KMS-11 (cell line): Measurements from ENCODE around the gene ABCA9.

Source experiments
- H2AFZ ChIP-seq: fragments of 200-600 bp; sonication (generic); 2 replicates; pipeline ENCODE4 v1.6.1; 2016; ENCODE audit warnings: antibody characterized with exemption, mixed run types, low read depth
- H3K27ac ChIP-seq: fragments of 200-600 bp; sonication (generic); 2 replicates; pipeline ENCODE4 v1.6.1; 2016; ENCODE audit warnings: mild to moderate bottlenecking, mixed run types
- H3K27me3 ChIP-seq: fragments of 200-600 bp; sonication (generic); 2 replicates; pipeline ENCODE4 v1.6.1; 2017; ENCODE audit warnings: mild to moderate bottlenecking, low read depth, mixed run types, moderate library complexity; ENCODE audit not compliant: insufficient read depth
- H3K36me3 ChIP-seq: fragments of 200-600 bp; sonication (generic); 2 replicates; pipeline ENCODE4 v1.6.1; 2017; ENCODE audit warnings: mild to moderate bottlenecking, mixed run types; ENCODE audit not compliant: insufficient read depth
- H3K4me1 ChIP-seq: fragments of 200-600 bp; sonication (generic); 2 replicates; pipeline ENCODE4 v1.6.1; 2016; ENCODE audit warnings: mild to moderate bottlenecking, low read depth, mixed run types; ENCODE audit not compliant: poor library complexity, severe bottlenecking
- H3K4me2 ChIP-seq: fragments of 200-600 bp; sonication (generic); 2 replicates; pipeline ENCODE4 v1.7.0; 2016; ENCODE audit warnings: mild to moderate bottlenecking, mixed run types
- H3K4me3 ChIP-seq: fragments of 200-600 bp; sonication (generic); IDR thresholded peaks from 2 replicates; pipeline ENCODE4 v1.6.1; 2017; ENCODE audit warnings: low read depth, low read length, mixed read lengths; ENCODE audit not compliant: insufficient read depth
- H3K79me2 ChIP-seq: fragments of 200-600 bp; sonication (generic); 2 replicates; pipeline ENCODE4 v1.6.1; 2016; ENCODE audit warnings: low read depth, mixed run types; ENCODE audit not compliant: insufficient read depth
- H3K9ac ChIP-seq: fragments of 200-600 bp; sonication (generic); 2 replicates; pipeline ENCODE4 v1.6.1; 2016; ENCODE audit warnings: mild to moderate bottlenecking, mixed run types
- H4K20me1 ChIP-seq: fragments of 200-600 bp; sonication (generic); 2 replicates; pipeline ENCODE4 v1.6.1; 2016; ENCODE audit warnings: mild to moderate bottlenecking, mixed run types; ENCODE audit not compliant: insufficient read depth
- TF ChIP-seq, protein P1 (sequence below): fragments of 200-600 bp; sonication (generic); conservative IDR thresholded peaks from 2 replicates; pipeline ENCODE4 v1.6.1; 2017; ENCODE audit warnings: low read depth, mild to moderate bottlenecking, antibody characterized with exemption, low read length, moderate library complexity, mixed read lengths

ABCA9 gene

DNA sequence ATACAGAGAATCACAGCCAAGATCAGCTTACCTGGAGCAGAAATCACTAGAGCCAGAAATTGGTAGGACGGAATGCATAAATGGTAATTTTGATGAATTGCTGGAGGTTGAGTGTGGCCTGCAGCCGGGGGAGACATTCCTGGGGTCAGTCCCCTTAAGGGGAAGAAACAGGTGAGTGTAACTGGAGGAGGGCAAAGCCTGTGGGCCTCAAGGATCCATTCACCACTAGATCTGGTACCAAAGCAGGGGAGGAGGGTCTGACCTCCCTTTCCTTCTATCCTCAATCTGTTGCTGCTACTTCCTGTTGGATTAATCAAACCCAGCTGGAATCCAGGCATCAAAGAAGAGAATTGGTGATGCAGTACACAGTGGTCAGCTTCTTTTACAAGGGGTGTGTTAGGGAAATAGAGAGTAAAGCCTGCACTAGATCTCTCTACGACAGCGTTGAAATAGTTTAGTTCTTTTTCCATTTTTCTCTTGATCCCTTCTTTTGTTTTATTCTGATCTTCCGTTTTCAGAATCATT lies 8.6 kb upstream of the ABCA9 start:
- Histone ChIP-seq H4K20me1 (no peaks in the 10 kb centered on the region), H3K36me3 (no peaks in the 10 kb centered on the region), H3K9ac (no peak overlapping the region), H3K79me2 (no peaks in the 10 kb centered on the region), H3K4me1 (peaks cover 13% of the 10 kb centered on the region), H3K27ac (no peak overlapping the region), H2AFZ (no peak overlapping the region), H3K27me3 (no peaks in the 10 kb centered on the region), H3K4me3 (no peak overlapping the region), H3K4me2 (no peak overlapping the region)
- TF ChIP-seq, protein P1, sequence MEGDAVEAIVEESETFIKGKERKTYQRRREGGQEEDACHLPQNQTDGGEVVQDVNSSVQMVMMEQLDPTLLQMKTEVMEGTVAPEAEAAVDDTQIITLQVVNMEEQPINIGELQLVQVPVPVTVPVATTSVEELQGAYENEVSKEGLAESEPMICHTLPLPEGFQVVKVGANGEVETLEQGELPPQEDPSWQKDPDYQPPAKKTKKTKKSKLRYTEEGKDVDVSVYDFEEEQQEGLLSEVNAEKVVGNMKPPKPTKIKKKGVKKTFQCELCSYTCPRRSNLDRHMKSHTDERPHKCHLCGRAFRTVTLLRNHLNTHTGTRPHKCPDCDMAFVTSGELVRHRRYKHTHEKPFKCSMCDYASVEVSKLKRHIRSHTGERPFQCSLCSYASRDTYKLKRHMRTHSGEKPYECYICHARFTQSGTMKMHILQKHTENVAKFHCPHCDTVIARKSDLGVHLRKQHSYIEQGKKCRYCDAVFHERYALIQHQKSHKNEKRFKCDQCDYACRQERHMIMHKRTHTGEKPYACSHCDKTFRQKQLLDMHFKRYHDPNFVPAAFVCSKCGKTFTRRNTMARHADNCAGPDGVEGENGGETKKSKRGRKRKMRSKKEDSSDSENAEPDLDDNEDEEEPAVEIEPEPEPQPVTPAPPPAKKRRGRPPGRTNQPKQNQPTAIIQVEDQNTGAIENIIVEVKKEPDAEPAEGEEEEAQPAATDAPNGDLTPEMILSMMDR = no peak

DNA sequence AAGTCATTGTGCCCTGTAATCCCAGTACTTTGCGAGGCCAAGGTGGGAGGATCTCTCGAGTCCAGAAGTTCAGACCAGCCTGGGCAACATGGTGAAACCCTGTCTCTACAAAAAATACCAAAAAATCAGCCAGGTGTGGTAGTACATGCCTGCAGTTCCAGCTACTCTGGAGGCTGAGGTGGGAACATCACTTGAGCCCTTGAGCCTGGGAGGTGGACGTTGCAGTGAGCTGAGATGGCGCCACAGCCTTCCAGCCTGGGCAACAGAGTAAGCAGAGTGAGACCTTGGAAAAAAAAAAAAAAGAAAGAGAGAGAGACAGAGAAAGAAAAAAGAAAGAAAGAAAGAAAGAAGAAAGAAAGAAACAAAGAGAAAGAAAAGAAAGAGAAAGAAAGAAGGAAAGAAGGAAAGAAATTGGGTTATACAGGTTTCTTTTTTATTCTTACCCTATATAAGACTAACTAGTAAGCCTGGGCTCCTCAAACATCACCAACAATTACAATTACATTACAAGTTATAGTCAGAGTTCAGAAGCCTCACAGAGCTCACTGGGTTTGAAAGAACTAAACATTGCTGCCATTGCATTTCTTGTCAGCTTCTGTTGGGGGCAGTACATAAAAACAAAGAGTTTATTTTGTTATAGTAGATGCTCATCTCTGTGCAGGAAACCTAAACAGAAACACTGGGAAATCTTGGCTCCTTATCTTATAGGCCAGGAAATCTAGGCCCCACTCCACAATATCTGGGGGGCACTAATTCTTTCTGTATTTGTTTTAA lies 6.7 kb upstream of the ABCA9 start:
- no peaks in the 10 kb centered on the region for H3K79me2 ChIP-seq
- H3K27ac ChIP-seq = no peak overlapping the region
- H4K20me1 ChIP-seq = no peaks in the 10 kb centered on the region
- H3K4me1 ChIP-seq = peaks cover 14% of the 10 kb centered on the region
- H3K9ac ChIP-seq = no peak overlapping the region
- TF ChIP-seq, protein P1 = no peak
- no peak overlapping the region for H3K4me2 ChIP-seq
- H3K27me3 ChIP-seq = no peaks in the 10 kb centered on the region
- no peak overlapping the region for H2AFZ ChIP-seq
- H3K36me3 ChIP-seq = no peaks in the 10 kb centered on the region
- no peak overlapping the region for H3K4me3 ChIP-seq

DNA sequence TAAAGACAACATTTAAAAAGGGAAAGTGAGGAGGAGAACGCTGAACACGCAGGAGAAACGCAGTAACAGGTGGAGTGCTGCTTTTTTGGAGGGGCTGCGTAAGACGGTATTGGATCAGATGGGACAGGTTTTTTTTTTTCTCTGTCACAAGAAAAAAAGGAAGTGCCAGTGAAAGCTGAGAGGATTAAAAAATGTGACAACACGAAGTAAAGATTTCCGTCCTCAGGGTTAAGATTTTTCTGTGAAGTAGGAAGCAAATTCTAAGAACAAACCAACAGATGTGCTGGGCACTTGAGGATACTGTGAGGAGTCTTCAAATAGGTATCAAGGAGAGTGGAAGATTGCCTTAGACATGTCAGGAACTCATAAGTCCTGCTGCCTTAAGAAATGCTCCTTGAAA lies 5.8 kb upstream of the ABCA9 start:
- H3K4me1 ChIP-seq = peaks cover 14% of the 10 kb centered on the region
- H3K79me2 ChIP-seq = no peaks in the 10 kb centered on the region
- H3K4me2 ChIP-seq = no peak overlapping the region
- H3K27me3 ChIP-seq = no peaks in the 10 kb centered on the region
- TF ChIP-seq, protein P1 = no peak
- no peak overlapping the region for H3K9ac ChIP-seq
- no peak overlapping the region for H3K27ac ChIP-seq
- no peaks in the 10 kb centered on the region for H3K36me3 ChIP-seq
- no peak overlapping the region for H3K4me3 ChIP-seq
- H4K20me1 ChIP-seq = no peaks in the 10 kb centered on the region
- no peak overlapping the region for H2AFZ ChIP-seq

DNA sequence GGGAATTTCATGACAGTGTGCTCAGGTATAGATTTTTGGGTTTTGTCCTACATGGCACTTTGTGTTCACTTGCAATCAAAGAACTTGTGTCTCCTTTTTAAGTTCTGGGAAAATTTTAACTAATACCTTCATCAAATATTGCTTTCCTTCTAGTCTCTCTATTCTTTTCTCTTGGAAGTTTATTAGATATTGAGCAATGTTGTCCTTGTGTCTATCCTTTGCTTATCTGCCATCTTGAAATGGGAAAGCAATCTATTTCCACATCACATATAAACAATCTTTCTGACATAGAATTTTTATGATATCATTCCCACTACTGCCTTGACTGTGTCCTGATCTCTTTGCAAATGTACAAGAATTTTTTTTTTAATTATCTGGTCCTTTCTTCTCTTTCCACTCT lies 4.4 kb upstream of the ABCA9 start:
- Histone ChIP-seq H3K4me3 (no peak overlapping the region), H3K27me3 (no peaks in the 10 kb centered on the region), H3K9ac (no peak overlapping the region), H3K36me3 (no peaks in the 10 kb centered on the region), H3K4me2 (peak overlapping the region; percentile 38), H2AFZ (no peak overlapping the region), H3K27ac (no peak overlapping the region), H4K20me1 (no peaks in the 10 kb centered on the region), H3K79me2 (no peaks in the 10 kb centered on the region), H3K4me1 (peaks cover 14% of the 10 kb centered on the region)
- TF ChIP-seq, protein P1 = no peak
